Spleen (tissue), 7 donors: ENCODE results near the gene RGS14.

Experiments used
- POLR2A ChIP-seq, 3 donors: fragments of 450-650 bp; IDR thresholded peaks; one replicate each; pipeline ENCODE4 v1.5.1; 2017; ENCODE audit warnings: antibody characterized with exemption in 3 of 3, mild to moderate bottlenecking in 1 of 3
- POLR2AphosphoS5 ChIP-seq, 3 donors: sonication (generic); formaldehyde crosslinking; IDR thresholded peaks; one replicate each; pipeline ENCODE4 v1.5.1; 2017; ENCODE audit warnings: antibody characterized with exemption in 3 of 3
- TF ChIP-seq, protein P1 (sequence below), 11 experiments: fragments of 200-600 bp in 7 of 11; fragments of 450-650 bp in 4 of 11; sonication (generic) in 4 of 11; IDR thresholded peaks in 8 of 11; conservative IDR thresholded peaks in 3 of 11; 1 replicate in 7 of 11; 2 replicates in 4 of 11; pipeline versions ENCODE4 v1.4.0 to v1.8.0; 2016 to 2021; ENCODE audit warnings: antibody characterized with exemption in 11 of 11, inconsistent platforms in 4 of 11, mild to moderate bottlenecking in 1 of 11
- donor health status: DM: no; HTN: no; CAD: no; lungs with moderate emphysema.
- donor health status: DM: no; HTN: no; CAD: no.
- donor health status: DM: no; HTN: no; CAD: no.

GRCh38 chr5:177378884-177379883 is 21.5 kb downstream of the RGS14 start:
- TF ChIP-seq, protein P1, sequence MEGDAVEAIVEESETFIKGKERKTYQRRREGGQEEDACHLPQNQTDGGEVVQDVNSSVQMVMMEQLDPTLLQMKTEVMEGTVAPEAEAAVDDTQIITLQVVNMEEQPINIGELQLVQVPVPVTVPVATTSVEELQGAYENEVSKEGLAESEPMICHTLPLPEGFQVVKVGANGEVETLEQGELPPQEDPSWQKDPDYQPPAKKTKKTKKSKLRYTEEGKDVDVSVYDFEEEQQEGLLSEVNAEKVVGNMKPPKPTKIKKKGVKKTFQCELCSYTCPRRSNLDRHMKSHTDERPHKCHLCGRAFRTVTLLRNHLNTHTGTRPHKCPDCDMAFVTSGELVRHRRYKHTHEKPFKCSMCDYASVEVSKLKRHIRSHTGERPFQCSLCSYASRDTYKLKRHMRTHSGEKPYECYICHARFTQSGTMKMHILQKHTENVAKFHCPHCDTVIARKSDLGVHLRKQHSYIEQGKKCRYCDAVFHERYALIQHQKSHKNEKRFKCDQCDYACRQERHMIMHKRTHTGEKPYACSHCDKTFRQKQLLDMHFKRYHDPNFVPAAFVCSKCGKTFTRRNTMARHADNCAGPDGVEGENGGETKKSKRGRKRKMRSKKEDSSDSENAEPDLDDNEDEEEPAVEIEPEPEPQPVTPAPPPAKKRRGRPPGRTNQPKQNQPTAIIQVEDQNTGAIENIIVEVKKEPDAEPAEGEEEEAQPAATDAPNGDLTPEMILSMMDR (IDR thresholded peaks at IDR 0.05 in 8 of 11, conservative IDR thresholded peaks at IDR 0.05 in 3 of 11) = no peak
- no peak for TF ChIP-seq POLR2AphosphoS5 (IDR thresholded peaks at IDR 0.05)
- no peak for TF ChIP-seq POLR2A (IDR thresholded peaks at IDR 0.05)
